Stomach (tissue), 4 donors: ENCODE results near the gene GJD4.

Source experiments
- CTCF ChIP-seq, 7 experiments: fragments of 450-650 bp in 4 of 7; fragments of 200-600 bp in 3 of 7; sonication (generic) in 3 of 7; IDR thresholded peaks; one replicate each; pipeline ENCODE4 v1.5.1; 2016 to 2019; ENCODE audit warnings: antibody characterized with exemption in 7 of 7, control low read depth in 2 of 7, mild to moderate bottlenecking in 1 of 7
- EP300 ChIP-seq: sonication (generic); formaldehyde crosslinking; IDR thresholded peaks from one replicate; pipeline ENCODE4 v1.6.1; 2017; ENCODE audit warnings: antibody characterized with exemption
- POLR2A ChIP-seq, 4 donors: fragments of 450-650 bp; IDR thresholded peaks; one replicate each; pipeline ENCODE4 v1.6.1; 2016; ENCODE audit warnings: antibody characterized with exemption in 4 of 4, control low read depth in 2 of 4, mild to moderate bottlenecking in 1 of 4, moderate library complexity in 1 of 4
- POLR2AphosphoS5 ChIP-seq, 3 donors: sonication (generic); formaldehyde crosslinking; IDR thresholded peaks; one replicate each; pipeline ENCODE4 v1.6.1; 2016; ENCODE audit warnings: antibody characterized with exemption in 3 of 3

- TF ChIP-seq EP300: no peak
- TF ChIP-seq CTCF (IDR thresholded peaks at IDR 0.05): no peak
- TF ChIP-seq POLR2A (IDR thresholded peaks at IDR 0.05): no peak
- no peak for TF ChIP-seq POLR2AphosphoS5 (IDR thresholded peaks at IDR 0.05)
These were observed 28.4 kb upstream of the GJD4 start for GRCh38 chr10:35576730-35577129.
